GM12873 (cell line): ENCODE measurements around the gene MCU.

Source experiments
- CTCF ChIP-seq: IDR thresholded peaks from 2 replicates; pipeline ENCODE4 v1.5.1; 2012; ENCODE audit warnings: low read depth, mild to moderate bottlenecking, moderate library complexity, low read length, control low read depth; ENCODE audit not compliant: insufficient read depth; ENCODE audit errors: missing control alignments

Gene MCU

GRCh38 chr10:72735288-72735936 lies 43.5 kb downstream of the MCU start:
- TF ChIP-seq CTCF, result no peak

GRCh38 chr10:72736176-72736827 lies 44.4 kb downstream of the MCU start:
- no peak for TF ChIP-seq CTCF

GRCh38 chr10:72736828-72737220 lies 44.9 kb downstream of the MCU start:
- TF ChIP-seq CTCF, result no peak

DNA sequence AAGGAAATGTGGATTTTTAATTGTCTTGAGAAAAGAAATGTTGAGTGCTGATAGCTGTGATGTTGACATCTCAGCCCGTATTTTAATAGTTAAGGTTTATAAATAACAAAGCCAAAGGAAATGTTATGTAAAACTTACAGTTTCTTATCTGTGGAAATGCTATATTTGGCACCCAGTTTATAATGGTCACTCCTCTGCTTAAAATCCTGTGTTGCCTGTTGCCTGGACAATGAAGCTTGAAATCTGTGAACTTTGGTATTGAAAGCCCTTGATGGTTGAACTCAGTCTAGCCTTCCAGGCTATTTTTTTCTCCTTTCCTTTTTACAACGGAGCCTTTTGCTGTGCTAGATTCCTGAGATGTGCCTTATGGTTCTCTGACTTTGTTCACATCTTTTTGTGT lies 46.5 kb downstream of the MCU start:
- TF ChIP-seq CTCF, result no peak

GRCh38 chr10:72740528-72740927 lies 48.6 kb downstream of the MCU start:
- no peak for TF ChIP-seq CTCF

DNA sequence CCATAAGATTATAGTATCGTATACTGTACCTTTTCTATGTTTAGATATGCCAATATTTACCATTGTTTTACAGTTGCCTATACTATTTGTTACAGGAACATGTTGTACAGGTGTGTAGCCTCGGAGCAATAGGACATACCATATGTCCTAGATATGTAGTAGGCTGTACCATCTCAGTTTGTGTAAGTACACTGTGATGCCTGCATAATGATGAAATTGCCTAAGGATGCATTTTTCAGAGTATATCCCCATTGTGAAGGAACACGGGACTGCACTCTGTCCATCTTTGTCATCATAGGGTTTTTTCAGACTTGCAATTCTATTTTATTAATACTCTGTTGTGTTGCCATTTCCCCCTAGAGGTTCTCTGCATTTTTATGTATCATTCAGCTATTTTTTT lies 50.1 kb downstream of the MCU start:
- TF ChIP-seq CTCF, result no peak

GRCh38 chr10:72742797-72743196 lies 50.9 kb downstream of the MCU start:
- no peak for TF ChIP-seq CTCF
